Stimulated activated naive CD8-positive, alpha-beta T cell treated with anti-CD3 and anti-CD28 coated beads, Interleukin-15, Interleukin-2, amounts not matched to agents 100 U/mL and 50 U/mL, for 24 hours (primary cell): ENCODE results near the gene YBEY.

ENCODE experiments used
- ATAC-seq: fragments of 150-1000 bp; cut with Tn5 transposase; one replicate; pipeline ENCODE4 v1.10.0; 2021
- DNase-seq: peaks from one replicate; pipeline ENCODE4 v3.0.0; 2021

The YBEY gene

DNA sequence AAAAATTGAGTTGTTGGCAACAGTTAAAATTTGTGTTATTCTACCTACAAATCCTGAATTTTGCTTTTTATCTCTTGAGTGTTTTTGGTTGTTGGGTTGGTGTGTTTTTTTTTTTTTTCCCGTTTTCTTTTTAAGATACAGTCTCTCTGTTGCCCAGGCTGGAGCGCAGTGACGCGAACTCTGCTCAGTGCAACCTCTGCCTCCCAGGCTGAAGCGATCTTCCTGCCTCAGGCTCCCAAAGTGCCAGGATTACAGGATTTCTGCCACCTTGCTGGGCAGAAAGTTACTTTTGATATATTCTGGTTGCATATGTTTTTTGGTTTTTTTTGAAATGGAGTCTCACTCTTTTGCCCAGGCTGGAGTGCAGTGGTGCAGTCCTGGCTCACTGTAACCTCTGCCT, 42.0 kb downstream of the YBEY start:
- ATAC-seq (no peak), DNase-seq (no peak)

DNA sequence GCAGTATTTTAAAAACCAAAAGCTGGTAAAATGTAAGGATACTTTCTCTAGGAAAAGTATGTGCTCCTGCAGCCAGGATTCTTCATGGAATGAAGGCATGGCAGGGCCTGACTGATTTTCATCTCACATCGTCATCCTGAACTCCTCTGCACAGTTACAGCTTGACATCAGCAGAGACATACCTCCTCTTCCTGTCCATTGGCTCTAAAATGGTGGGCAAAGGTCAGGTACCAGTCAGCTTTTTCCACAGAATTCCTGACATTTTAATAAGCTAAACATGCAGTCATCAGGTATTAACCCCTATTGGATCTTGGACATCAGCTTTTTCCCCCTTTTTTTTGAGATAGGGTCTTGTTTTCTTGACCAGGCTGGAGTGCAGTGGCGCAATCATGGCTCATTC, 43.7 kb downstream of the YBEY start:
- DNase-seq (no peak), ATAC-seq (no peak)

DNA sequence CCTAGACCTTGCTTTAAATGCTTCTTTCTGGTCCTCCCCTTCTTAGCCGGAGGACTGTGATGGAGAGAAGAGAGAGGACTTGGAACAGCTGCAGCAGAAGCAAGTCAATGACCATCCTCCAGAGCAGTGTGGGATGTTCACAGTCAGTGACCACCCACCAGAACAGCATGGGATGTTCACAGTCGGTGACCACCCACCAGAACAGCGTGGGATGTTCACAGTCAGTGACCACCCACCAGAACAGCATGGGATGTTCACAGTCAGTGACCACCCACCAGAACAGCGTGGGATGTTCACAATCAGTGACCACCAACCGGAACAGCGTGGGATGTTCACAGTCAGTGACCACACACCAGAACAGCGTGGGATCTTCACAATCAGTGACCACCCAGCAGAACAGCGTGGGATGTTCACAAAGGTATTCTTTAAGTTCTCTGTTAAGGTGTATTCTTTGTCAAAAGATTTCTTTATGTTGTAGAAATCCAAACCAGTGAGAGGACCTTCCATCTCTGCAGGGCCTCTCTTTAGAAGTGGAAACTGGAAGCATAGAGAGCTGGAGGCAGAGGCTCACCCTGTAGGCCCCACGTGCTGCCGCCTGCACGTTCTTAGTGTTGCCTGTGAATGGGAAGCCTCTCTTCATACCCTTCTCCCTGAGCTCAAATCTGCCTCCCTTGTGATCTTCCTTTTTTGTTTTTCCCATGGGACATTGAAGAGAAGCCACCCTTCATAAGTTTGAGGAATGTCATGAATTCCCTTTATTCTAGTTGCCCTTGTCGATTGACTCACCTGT, 48.4 kb downstream of the YBEY start:
- no peak for DNase-seq
- no peak for ATAC-seq

- no peak for DNase-seq
- no peak for ATAC-seq
These were observed 50.5 kb downstream of the YBEY start for GRCh38 chr21:46336603-46337002.

- no peak for DNase-seq
- ATAC-seq: no peak
These were observed 54.9 kb downstream of the YBEY start for GRCh38 chr21:46340998-46341397.

GRCh38 chr21:46344219-46344915, 58.2 kb downstream of the YBEY start:
- DNase-seq (no peak), ATAC-seq (no peak)

DNA sequence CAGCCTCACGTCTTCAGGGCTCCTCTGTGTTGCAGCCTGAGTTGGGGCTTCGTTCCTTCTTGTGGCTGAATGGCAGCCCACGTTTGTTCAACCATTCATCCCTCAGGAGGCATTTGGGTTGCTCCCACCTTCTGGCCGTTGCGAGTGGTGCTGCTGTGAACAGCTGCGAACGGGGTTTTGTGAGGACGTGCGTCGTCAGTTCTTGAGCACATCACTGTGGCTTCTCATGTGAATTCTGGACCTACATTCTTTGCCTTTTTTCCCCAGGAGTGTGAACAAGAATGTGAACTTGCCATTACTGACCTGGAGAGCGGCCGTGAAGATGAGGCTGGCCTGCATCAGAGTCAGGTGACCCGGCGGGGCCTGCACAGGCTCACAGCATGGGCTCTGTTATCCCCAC, 59.7 kb downstream of the YBEY start:
- DNase-seq (no peak), ATAC-seq (no peak)

GRCh38 chr21:46346296-46347202, 60.4 kb downstream of the YBEY start:
- no peak for ATAC-seq

DNA sequence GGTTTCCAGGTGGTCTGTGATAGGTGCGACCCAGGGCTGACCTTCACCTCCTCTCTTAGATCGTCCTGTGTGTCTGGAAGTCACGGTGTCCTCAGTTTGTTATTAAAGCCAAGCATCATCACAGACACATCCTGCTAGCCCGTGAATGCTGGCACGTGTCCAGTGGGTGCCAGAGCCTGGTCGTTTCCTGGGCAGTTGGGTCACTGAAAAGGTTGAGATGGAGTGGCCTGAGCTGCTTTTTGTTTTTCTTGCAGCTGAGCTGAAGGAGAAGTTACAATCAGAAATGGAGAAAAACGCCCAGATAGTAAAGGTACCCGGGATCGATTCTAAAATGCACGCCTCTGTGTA, 61.0 kb downstream of the YBEY start:
- DNase-seq: no peak
- no peak for ATAC-seq

More at GRCh38 chr21:46346296-46347202, 60.4 kb downstream of the YBEY start:
- no peak for DNase-seq
